ENCODE data around the gene TMEM205.

Gene TMEM205

GRCh38 chr19:11295665-11296245, 50.3 kb downstream of the TMEM205 start, which contains the start of gene TSPAN16:
Gene TSPAN16, plus strand, starts transcription at chr19:11296160. Its CDS starts 138 bp downstream, at chr19:11296298.
- no peak for DNase-seq

- no peak for DNase-seq
Observed at GRCh38 chr19:11295180-11295579, 50.9 kb downstream of the TMEM205 start.

- DNase-seq: peak; percentile 87
Observed at GRCh38 chr19:11293433-11294389, 52.4 kb downstream of the TMEM205 start.
